Neutrophil (primary cell): ENCODE measurements around the gene CCNQ.

Source experiments
- H3K27ac ChIP-seq: fragments of 200-600 bp; sonication (generic); 2 replicates; pipeline ENCODE4 v1.5.1; 2016; ENCODE audit warnings: mild to moderate bottlenecking, moderate library complexity
- H3K27me3 ChIP-seq: fragments of 200-600 bp; sonication (generic); 2 replicates; pipeline ENCODE4 v1.6.0; 2016; ENCODE audit warnings: mild to moderate bottlenecking
- H3K36me3 ChIP-seq: fragments of 200-600 bp; sonication (generic); 2 replicates; pipeline ENCODE4 v1.5.1; 2017
- H3K4me1 ChIP-seq, 2 experiments: fragments of 200-600 bp in 1 of 2; sonication (generic) in 1 of 2; 1 replicate in 1 of 2; 2 replicates in 1 of 2; pipeline versions ENCODE4 v1.5.1 to v1.6.1; 2013 to 2016; ENCODE audit warnings: low read depth in 1 of 2, low read length in 1 of 2, mild to moderate bottlenecking in 1 of 2, moderate library complexity in 1 of 2; ENCODE audit not compliant: control insufficient read depth in 1 of 2, insufficient read depth in 1 of 2
- H3K4me3 ChIP-seq, 2 experiments: fragments of 200-600 bp in 1 of 2; sonication (generic) in 1 of 2; 1 replicate in 1 of 2; 2 replicates in 1 of 2; pipeline ENCODE4 v1.5.1; 2013 to 2016; ENCODE audit warnings: low read depth in 1 of 2, low read length in 1 of 2, mild to moderate bottlenecking in 1 of 2, moderate library complexity in 1 of 2
- H3K9me3 ChIP-seq: fragments of 200-600 bp; sonication (generic); 2 replicates; pipeline ENCODE4 v1.5.1; 2016
- TF ChIP-seq, protein P1 (sequence below): fragments of 200-600 bp; sonication (generic); IDR thresholded peaks from 2 replicates; pipeline ENCODE4 v1.5.1; 2016; ENCODE audit warnings: antibody characterized with exemption

The CCNQ gene

DNA sequence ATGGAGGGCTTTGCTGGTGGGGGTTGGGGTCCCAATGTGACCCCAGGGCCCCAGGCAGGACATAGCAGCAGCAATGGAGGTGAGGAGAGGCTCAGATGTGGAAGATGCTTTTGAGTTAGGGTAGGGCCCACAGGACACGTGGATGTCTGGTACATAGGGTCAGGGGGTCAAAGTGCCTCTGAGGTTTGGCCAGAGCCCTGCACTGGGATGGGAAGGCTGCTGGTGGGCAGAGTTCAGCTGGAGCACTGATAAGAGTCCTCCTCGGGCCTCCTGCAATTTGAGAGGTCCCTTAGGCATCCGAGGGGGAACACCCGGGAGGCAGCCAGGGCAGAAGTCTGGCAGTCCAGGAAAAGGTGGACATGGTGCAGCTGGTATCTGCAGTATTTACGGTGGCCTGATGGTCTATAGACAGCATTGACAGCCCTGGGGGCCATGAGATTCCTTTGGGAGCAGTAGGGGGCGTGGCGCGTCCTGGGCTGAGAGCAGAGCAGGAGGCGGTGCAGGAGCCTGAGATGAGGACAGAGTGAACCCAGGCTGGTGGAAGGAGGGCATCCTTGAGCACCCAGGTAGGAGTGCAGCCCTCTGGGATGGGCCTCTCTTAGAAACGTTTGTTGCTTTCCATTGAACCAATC, 22.6 kb downstream of the CCNQ start:
- no peaks in the 10 kb centered on the region for H3K27me3 ChIP-seq
- no peak overlapping the region for H3K4me3 ChIP-seq
- no peaks in the 10 kb centered on the region for H3K36me3 ChIP-seq
- H3K9me3 ChIP-seq: no peaks in the 10 kb centered on the region
- no peak overlapping the region for H3K27ac ChIP-seq
- H3K4me1 ChIP-seq: no peaks in the 10 kb centered on the region
- TF ChIP-seq, protein P1, sequence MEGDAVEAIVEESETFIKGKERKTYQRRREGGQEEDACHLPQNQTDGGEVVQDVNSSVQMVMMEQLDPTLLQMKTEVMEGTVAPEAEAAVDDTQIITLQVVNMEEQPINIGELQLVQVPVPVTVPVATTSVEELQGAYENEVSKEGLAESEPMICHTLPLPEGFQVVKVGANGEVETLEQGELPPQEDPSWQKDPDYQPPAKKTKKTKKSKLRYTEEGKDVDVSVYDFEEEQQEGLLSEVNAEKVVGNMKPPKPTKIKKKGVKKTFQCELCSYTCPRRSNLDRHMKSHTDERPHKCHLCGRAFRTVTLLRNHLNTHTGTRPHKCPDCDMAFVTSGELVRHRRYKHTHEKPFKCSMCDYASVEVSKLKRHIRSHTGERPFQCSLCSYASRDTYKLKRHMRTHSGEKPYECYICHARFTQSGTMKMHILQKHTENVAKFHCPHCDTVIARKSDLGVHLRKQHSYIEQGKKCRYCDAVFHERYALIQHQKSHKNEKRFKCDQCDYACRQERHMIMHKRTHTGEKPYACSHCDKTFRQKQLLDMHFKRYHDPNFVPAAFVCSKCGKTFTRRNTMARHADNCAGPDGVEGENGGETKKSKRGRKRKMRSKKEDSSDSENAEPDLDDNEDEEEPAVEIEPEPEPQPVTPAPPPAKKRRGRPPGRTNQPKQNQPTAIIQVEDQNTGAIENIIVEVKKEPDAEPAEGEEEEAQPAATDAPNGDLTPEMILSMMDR: no peak

DNA sequence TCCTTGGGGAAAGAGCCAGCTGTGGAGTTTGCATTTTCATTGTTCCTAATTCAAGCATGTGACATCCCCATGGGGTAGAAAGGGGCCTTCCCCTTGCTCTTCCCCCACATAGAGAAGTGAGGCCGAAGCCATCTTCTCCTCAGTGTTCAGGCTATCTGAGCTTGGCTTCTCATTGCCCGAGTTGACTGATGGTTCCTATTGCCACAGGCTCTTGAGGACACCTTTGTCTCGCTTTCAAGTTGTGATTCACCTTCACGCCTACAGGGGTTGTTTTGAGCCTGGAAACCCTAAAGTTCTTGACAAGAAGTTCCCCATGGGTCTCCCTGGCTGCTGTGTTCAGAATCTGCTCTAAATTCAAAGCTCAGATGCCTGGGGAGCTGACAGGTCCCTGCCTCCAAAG, 25.0 kb downstream of the CCNQ start:
- H3K27ac ChIP-seq: no peak overlapping the region
- no peaks in the 10 kb centered on the region for H3K27me3 ChIP-seq
- TF ChIP-seq, protein P1: no peak

DNA sequence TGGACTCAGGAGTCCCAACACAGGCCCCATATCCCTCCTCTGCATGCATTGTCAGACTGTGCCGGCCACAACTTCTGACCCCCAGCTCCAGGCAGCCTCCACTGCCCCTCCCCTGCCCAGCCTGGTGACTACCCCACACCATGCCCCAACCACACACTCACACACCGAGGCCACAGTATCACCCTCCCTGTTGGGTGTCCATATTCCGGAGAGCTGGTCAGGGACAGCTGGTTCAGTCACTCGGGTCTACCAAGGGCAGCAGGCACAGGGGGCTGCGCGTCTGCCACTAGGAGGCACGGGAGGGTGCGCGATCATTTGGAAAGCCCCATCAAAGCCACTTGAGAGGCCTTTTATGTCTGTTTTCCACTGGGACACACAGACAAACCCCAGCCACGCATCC, 26.3 kb downstream of the CCNQ start:
- no peaks in the 10 kb centered on the region for H3K27me3 ChIP-seq
- no peaks in the 10 kb centered on the region for H3K4me1 ChIP-seq
- H3K4me3 ChIP-seq: no peak overlapping the region
- no peak overlapping the region for H3K27ac ChIP-seq
- H3K36me3 ChIP-seq: no peaks in the 10 kb centered on the region
- H3K9me3 ChIP-seq: no peaks in the 10 kb centered on the region
- TF ChIP-seq, protein P1: no peak

More for the DNA sequence above, 25.0 kb downstream of the CCNQ start:
- Histone ChIP-seq H3K4me3 (no peak overlapping the region), H3K36me3 (no peaks in the 10 kb centered on the region), H3K9me3 (no peaks in the 10 kb centered on the region), H3K4me1 (no peaks in the 10 kb centered on the region)

DNA sequence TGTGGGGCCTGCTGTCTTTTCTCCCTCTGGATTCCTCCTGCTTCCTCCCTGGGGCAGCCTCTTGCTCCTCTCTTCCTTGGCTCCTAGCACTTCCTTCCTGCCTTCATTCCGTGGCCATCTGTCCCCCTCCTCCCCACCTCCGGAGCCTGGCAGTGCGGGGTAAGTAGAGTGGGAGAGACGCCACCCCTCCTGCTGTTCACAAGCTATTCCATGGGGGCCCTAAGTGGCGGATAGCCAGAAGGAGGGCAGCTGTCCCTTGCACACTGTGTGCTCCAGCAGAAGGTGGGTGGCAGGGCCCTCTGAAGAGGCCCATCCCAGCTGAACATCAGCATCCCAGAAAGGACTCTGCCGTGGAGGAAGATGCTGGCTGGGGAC, 27.4 kb downstream of the CCNQ start:
- no peaks in the 10 kb centered on the region for H3K36me3 ChIP-seq
- H3K4me1 ChIP-seq: no peaks in the 10 kb centered on the region
- H3K9me3 ChIP-seq: no peaks in the 10 kb centered on the region
- no peak overlapping the region for H3K27ac ChIP-seq
- TF ChIP-seq, protein P1: no peak
- no peak overlapping the region for H3K4me3 ChIP-seq
- no peaks in the 10 kb centered on the region for H3K27me3 ChIP-seq

DNA sequence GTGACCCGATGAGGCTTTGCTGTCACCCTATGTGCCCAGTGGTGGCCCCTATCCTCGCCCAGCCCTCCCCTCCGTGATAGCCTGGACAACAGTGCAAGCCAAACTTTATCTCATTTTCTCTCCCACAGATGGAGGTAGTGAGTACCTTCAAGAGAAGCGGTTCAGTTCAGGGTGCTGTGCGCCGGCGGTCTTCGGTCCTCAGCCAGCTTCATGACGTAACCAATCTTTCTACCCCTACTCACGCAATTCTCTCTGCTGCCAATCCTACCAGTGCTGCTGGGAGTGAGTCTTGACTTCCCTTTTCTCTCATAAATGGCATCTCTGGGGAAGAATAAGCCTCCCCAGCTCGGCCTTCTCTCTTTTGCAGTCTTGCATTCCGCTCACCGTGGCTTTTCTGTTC, 29.5 kb downstream of the CCNQ start:
- Histone ChIP-seq H3K4me1 (no peaks in the 10 kb centered on the region), H3K27ac (no peak overlapping the region), H3K4me3 (no peak overlapping the region), H3K9me3 (no peaks in the 10 kb centered on the region), H3K27me3 (no peaks in the 10 kb centered on the region), H3K36me3 (no peaks in the 10 kb centered on the region)
- TF ChIP-seq, protein P1: no peak
